ENCODE results near the gene C20orf96.

DNA sequence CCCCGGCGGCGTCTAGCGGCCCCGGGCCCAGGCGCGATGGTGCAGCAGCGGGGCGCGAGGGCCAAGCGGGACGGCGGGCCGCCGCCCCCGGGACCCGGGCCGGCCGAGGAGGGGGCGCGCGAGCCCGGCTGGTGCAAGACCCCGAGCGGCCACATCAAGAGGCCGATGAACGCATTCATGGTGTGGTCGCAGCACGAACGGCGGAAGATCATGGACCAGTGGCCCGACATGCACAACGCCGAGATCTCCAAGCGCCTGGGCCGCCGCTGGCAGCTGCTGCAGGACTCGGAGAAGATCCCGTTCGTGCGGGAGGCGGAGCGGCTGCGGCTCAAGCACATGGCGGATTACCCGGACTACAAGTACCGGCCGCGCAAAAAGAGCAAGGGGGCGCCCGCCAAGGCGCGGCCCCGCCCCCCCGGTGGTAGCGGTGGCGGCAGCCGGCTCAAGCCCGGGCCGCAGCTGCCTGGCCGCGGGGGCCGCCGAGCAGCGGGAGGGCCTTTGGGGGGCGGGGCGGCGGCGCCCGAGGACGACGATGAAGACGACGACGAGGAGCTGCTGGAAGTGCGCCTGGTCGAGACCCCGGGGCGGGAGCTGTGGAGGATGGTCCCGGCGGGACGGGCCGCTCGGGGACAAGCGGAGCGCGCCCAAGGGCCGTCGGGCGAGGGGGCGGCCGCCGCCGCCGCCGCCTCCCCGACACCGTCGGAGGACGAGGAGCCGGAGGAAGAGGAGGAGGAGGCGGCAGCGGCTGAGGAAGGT lies 35.5 kb upstream of the C20orf96 start:
- TF ChIP-seq, protein P1, sequence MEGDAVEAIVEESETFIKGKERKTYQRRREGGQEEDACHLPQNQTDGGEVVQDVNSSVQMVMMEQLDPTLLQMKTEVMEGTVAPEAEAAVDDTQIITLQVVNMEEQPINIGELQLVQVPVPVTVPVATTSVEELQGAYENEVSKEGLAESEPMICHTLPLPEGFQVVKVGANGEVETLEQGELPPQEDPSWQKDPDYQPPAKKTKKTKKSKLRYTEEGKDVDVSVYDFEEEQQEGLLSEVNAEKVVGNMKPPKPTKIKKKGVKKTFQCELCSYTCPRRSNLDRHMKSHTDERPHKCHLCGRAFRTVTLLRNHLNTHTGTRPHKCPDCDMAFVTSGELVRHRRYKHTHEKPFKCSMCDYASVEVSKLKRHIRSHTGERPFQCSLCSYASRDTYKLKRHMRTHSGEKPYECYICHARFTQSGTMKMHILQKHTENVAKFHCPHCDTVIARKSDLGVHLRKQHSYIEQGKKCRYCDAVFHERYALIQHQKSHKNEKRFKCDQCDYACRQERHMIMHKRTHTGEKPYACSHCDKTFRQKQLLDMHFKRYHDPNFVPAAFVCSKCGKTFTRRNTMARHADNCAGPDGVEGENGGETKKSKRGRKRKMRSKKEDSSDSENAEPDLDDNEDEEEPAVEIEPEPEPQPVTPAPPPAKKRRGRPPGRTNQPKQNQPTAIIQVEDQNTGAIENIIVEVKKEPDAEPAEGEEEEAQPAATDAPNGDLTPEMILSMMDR (IDR thresholded peaks at IDR 0.05; ENCODE audit: low read depth, low read length), result no peak
- TF ChIP-seq POLR2A (IDR thresholded peaks at IDR 0.05; ENCODE audit: extremely low read depth, insufficient read length), result peak; percentile 40
- TF ChIP-seq, protein P2, sequence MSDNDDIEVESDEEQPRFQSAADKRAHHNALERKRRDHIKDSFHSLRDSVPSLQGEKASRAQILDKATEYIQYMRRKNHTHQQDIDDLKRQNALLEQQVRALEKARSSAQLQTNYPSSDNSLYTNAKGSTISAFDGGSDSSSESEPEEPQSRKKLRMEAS (IDR thresholded peaks at IDR 0.05; ENCODE audit: low read depth, low read length), result peak; percentile 70
- TF ChIP-seq MYC (IDR thresholded peaks at IDR 0.05; ENCODE audit: low read depth, low read length), result peak; percentile 51; the same call in 1 of the 2 replicates
